Stomach (tissue), 9 donors: ENCODE results near the gene FUT8. TPM values are rescaled to one million over a fixed set of nuclear protein-coding genes. Genes with fewer than 3 reads are reported as not detected.

ENCODE experiments used
- DNase-seq, 2 donors: peaks; one replicate each; pipeline versions ENCODE4 v3.0.0 to v3.0.0-alpha.2; 2013 to 2019
- H3K27ac ChIP-seq, 5 donors: fragments of 200-600 bp in 4 of 5; sonication (generic) in 4 of 5; one replicate each; pipeline ENCODE4 v1.5.1; 2013 to 2019; ENCODE audit warnings: mild to moderate bottlenecking in 1 of 5, moderate library complexity in 1 of 5
- H3K27me3 ChIP-seq, 3 donors: fragments of 200-600 bp; sonication (generic); one replicate each; pipeline ENCODE4 v1.5.1; 2017 to 2019; ENCODE audit warnings: mixed run types in 1 of 3
- H3K36me3 ChIP-seq, 4 donors: fragments of 200-600 bp; sonication (generic); 1 replicate in 3 of 4; 2 replicates in 1 of 4; pipeline ENCODE4 v1.5.1; 2016 to 2019
- H3K4me1 ChIP-seq, 4 donors: fragments of 200-600 bp; sonication (generic); one replicate each; pipeline ENCODE4 v1.5.1; 2016 to 2019
- H3K4me3 ChIP-seq, 4 donors: fragments of 200-600 bp; sonication (generic) in 3 of 4; one replicate each; pipeline ENCODE4 v1.5.1; 2016 to 2019; ENCODE audit warnings: mild to moderate bottlenecking in 1 of 4
- H3K9me3 ChIP-seq, 4 donors: fragments of 200-600 bp; sonication (generic); one replicate each; pipeline ENCODE4 v1.5.1; 2016 to 2019
- CTCF ChIP-seq, 7 experiments: fragments of 450-650 bp in 4 of 7; fragments of 200-600 bp in 3 of 7; sonication (generic) in 3 of 7; IDR thresholded peaks; one replicate each; pipeline ENCODE4 v1.5.1; 2016 to 2019; ENCODE audit warnings: antibody characterized with exemption in 7 of 7, control low read depth in 2 of 7, mild to moderate bottlenecking in 1 of 7
- EP300 ChIP-seq: sonication (generic); formaldehyde crosslinking; IDR thresholded peaks from one replicate; pipeline ENCODE4 v1.6.1; 2017; ENCODE audit warnings: antibody characterized with exemption
- POLR2A ChIP-seq, 4 donors: fragments of 450-650 bp; IDR thresholded peaks; one replicate each; pipeline ENCODE4 v1.6.1; 2016; ENCODE audit warnings: antibody characterized with exemption in 4 of 4, control low read depth in 2 of 4, mild to moderate bottlenecking in 1 of 4, moderate library complexity in 1 of 4
- POLR2AphosphoS5 ChIP-seq, 3 donors: sonication (generic); formaldehyde crosslinking; IDR thresholded peaks; one replicate each; pipeline ENCODE4 v1.6.1; 2016; ENCODE audit warnings: antibody characterized with exemption in 3 of 3
- WGBS, 5 donors: extraction: QIAGEN DNeasy Blood & Tissue Kit in 3 of 5; methylation state at CpG; one replicate each; pipeline versions ENCODE4 v1.1.5 to v1.1.7; 2013 to 2018; 5-methylcytosine and 5-hydroxymethylcytosine counted together
- intact Hi-C: fragments of 100-400 bp; cut with DNase I; formaldehyde crosslinking; loops from one replicate; pipeline ENCODE4 v1.15.1; 2023; ENCODE audit warnings: low total_unique reads
- polyA plus RNA-seq, 3 donors: library from polyadenylated mRNA; stranded (reverse); fragments of 200-250 nt; gene quantifications; one replicate each; pipeline ENCODE4 v1.2.3, GENCODE V29; 2013
- total RNA-seq, 5 donors: library from RNA; depleted of rRNA; stranded (reverse); fragments of >200 nt; gene quantifications; one replicate each; pipeline versions ENCODE4 v1.1.0 to v1.2.3, GENCODE V29; 2014 to 2016
- donor health status: healthy with polysubstance abuse.
- donor health status: Bipolar disorder and iron deficiency.
- donor health status: healthy.

FUT8 gene
- total and polyA plus RNA-seq, 8 donors = 17.4 to 175 (median 36.7) TPM

- Histone ChIP-seq H3K4me3 (no peak overlapping the region), H3K9me3 (no peaks in the 10 kb centered on the region), H3K27me3 (no peaks in the 10 kb centered on the region), H3K36me3 (no peaks in the 10 kb centered on the region), H3K27ac (no peak overlapping the region), H3K4me1 (peaks cover 8 to 49% (median 27%) of the 10 kb centered on the region in 4 donors)
- no peak for TF ChIP-seq CTCF (IDR thresholded peaks at IDR 0.05)
- no peak for DNase-seq
- intact Hi-C loops = no loop called here
- 82 to 97% (median 94%) methylated on average over 5 of the region's 5 CpGs for WGBS, 5 donors
Observed at GRCh38 chr14:65594882-65595237, 182.3 kb downstream of the FUT8 start.

GRCh38 chr14:65599375-65599774 lies 186.8 kb downstream of the FUT8 start:
- Histone ChIP-seq H3K9me3 (no peaks in the 10 kb centered on the region), H3K36me3 (no peaks in the 10 kb centered on the region), H3K27me3 (no peaks in the 10 kb centered on the region), H3K27ac (no peak overlapping the region), H3K4me1 (peaks cover 2 to 27% (median 13%) of the 10 kb centered on the region in 4 donors), H3K4me3 (no peak overlapping the region)
- 0 to 18% (median 0%) methylated on average over 1 of the region's 1 CpG for WGBS, 5 donors
- no peak for TF ChIP-seq CTCF (IDR thresholded peaks at IDR 0.05)
- no peak for TF ChIP-seq EP300
- no peak for TF ChIP-seq POLR2A (IDR thresholded peaks at IDR 0.05)
- TF ChIP-seq POLR2AphosphoS5 (IDR thresholded peaks at IDR 0.05) = no peak
- no peak for DNase-seq
- intact Hi-C loops = no loop called here

GRCh38 chr14:65600742-65601141 lies 188.2 kb downstream of the FUT8 start:
- DNase-seq = no peak
- Histone ChIP-seq H3K4me3 (no peak overlapping the region), H3K4me1 (peaks cover 0 to 23% (median 10%) of the 10 kb centered on the region in 4 donors), H3K9me3 (no peaks in the 10 kb centered on the region), H3K36me3 (no peaks in the 10 kb centered on the region), H3K27ac (no peak overlapping the region), H3K27me3 (no peaks in the 10 kb centered on the region)
- TF ChIP-seq POLR2AphosphoS5 (IDR thresholded peaks at IDR 0.05) = no peak
- TF ChIP-seq EP300 = no peak
- TF ChIP-seq CTCF (IDR thresholded peaks at IDR 0.05) = no peak
- TF ChIP-seq POLR2A (IDR thresholded peaks at IDR 0.05) = no peak
- 64 to 70% (median 66%) methylated on average over 3 of the region's 3 CpGs for WGBS, 5 donors
- intact Hi-C loops = no loop called here

GRCh38 chr14:65604535-65604934 lies 192.0 kb downstream of the FUT8 start:
- Histone ChIP-seq H3K36me3 (no peaks in the 10 kb centered on the region), H3K4me1 (peaks cover 0 to 10% (median 4%) of the 10 kb centered on the region in 4 donors), H3K27ac (no peak overlapping the region), H3K27me3 (no peaks in the 10 kb centered on the region), H3K4me3 (no peak overlapping the region), H3K9me3 (no peaks in the 10 kb centered on the region)
- TF ChIP-seq EP300 (no peak), POLR2A (IDR thresholded peaks at IDR 0.05) (no peak), CTCF (IDR thresholded peaks at IDR 0.05) (no peak), POLR2AphosphoS5 (IDR thresholded peaks at IDR 0.05) (no peak)
- intact Hi-C loops = no loop called here
- DNase-seq = no peak
